Spleen (tissue), 11 donors: ENCODE data around the gene ME3. TPM values are rescaled to one million over a fixed set of nuclear protein-coding genes. Genes with fewer than 3 reads are reported as not detected.

ENCODE experiments used
- DNase-seq: peaks from one replicate; pipeline ENCODE4 v3.0.0-alpha.2; 2020
- H3K27ac ChIP-seq, 8 donors: fragments of 200-600 bp; sonication (generic) in 7 of 8; 1 replicate in 4 of 8; 2 replicates in 4 of 8; pipeline versions ENCODE4 v1.5.0 to v1.8.0; 2016 to 2021; ENCODE audit warnings: inconsistent platforms in 4 of 8, mild to moderate bottlenecking in 4 of 8, moderate library complexity in 1 of 8
- H3K27me3 ChIP-seq, 7 donors: fragments of 200-600 bp; sonication (generic) in 6 of 7; replicated peaks in 1 of 7; 1 replicate in 4 of 7; 2 replicates in 3 of 7; pipeline versions ENCODE4 v1.5.0 to v1.8.0; 2016 to 2021; ENCODE audit warnings: inconsistent platforms in 3 of 7, mild to moderate bottlenecking in 1 of 7
- H3K36me3 ChIP-seq, 6 donors: fragments of 200-600 bp; sonication (generic) in 5 of 6; 1 replicate in 4 of 6; 2 replicates in 2 of 6; pipeline versions ENCODE4 v1.5.0 to v1.8.0; 2016 to 2021; ENCODE audit warnings: inconsistent platforms in 2 of 6
- H3K4me1 ChIP-seq, 6 donors: fragments of 200-600 bp; sonication (generic) in 5 of 6; 1 replicate in 3 of 6; 2 replicates in 3 of 6; pipeline versions ENCODE4 v1.5.0 to v1.8.0; 2016 to 2021; ENCODE audit warnings: inconsistent platforms in 3 of 6
- H3K4me3 ChIP-seq, 8 donors: fragments of 200-600 bp; sonication (generic) in 7 of 8; 1 replicate in 4 of 8; 2 replicates in 4 of 8; pipeline versions ENCODE4 v1.5.0 to v1.8.0; 2016 to 2021; ENCODE audit warnings: inconsistent platforms in 4 of 8, mild to moderate bottlenecking in 4 of 8, moderate library complexity in 2 of 8
- H3K9me3 ChIP-seq, 8 donors: fragments of 200-600 bp; sonication (generic) in 7 of 8; 1 replicate in 4 of 8; 2 replicates in 4 of 8; pipeline versions ENCODE4 v1.5.0 to v1.8.0; 2016 to 2021; ENCODE audit warnings: inconsistent platforms in 4 of 8
- POLR2A ChIP-seq, 3 donors: fragments of 450-650 bp; IDR thresholded peaks; one replicate each; pipeline ENCODE4 v1.5.1; 2017; ENCODE audit warnings: antibody characterized with exemption in 3 of 3, mild to moderate bottlenecking in 1 of 3
- POLR2AphosphoS5 ChIP-seq, 3 donors: sonication (generic); formaldehyde crosslinking; IDR thresholded peaks; one replicate each; pipeline ENCODE4 v1.5.1; 2017; ENCODE audit warnings: antibody characterized with exemption in 3 of 3
- WGBS, 5 donors: extraction: QIAGEN DNeasy Blood & Tissue Kit in 3 of 5; methylation state at CpG; one replicate each; pipeline versions ENCODE4 v1.1.5 to v1.1.7; 2013 to 2018; 5-methylcytosine and 5-hydroxymethylcytosine counted together
- intact Hi-C: fragments of 100-400 bp; cut with DNase I; formaldehyde crosslinking; loops from one replicate; pipeline ENCODE4 v1.15.0; 2023; ENCODE audit warnings: low total_unique reads
- polyA plus RNA-seq, 3 donors: library from polyadenylated mRNA; stranded (reverse); fragments of 200-250 nt; gene quantifications; one replicate each; pipeline ENCODE4 v1.2.1, GENCODE V29; 2013
- total RNA-seq, 7 donors: library from RNA; depleted of rRNA in 3 of 7; stranded (reverse); fragments of >200 nt in 3 of 7; fragmentation: NEBNext Ultra II Directional in 4 of 7; extraction: Animal tissue kit (Norgen Biotek cat#: 25700) in 4 of 7; gene quantifications; one replicate each; pipeline versions ENCODE4 v1.1.0 to v1.2.1, GENCODE V29; 2016 to 2021
- TF ChIP-seq, protein P1 (sequence below), 11 experiments: fragments of 200-600 bp in 7 of 11; fragments of 450-650 bp in 4 of 11; sonication (generic) in 4 of 11; IDR thresholded peaks in 8 of 11; conservative IDR thresholded peaks in 3 of 11; 1 replicate in 7 of 11; 2 replicates in 4 of 11; pipeline versions ENCODE4 v1.4.0 to v1.8.0; 2016 to 2021; ENCODE audit warnings: antibody characterized with exemption in 11 of 11, inconsistent platforms in 4 of 11, mild to moderate bottlenecking in 1 of 11
- donor health status: healthy with polysubstance abuse.
- donor health status: DM: no; HTN: no; CAD: no; lungs with moderate emphysema.
- donor health status: DM: no; HTN: no; CAD: no.
- donor health status: Bipolar disorder and iron deficiency.
- donor health status: healthy.
- donor health status: DM: no; HTN: no; CAD: no.
- donor health status: DM: yes; HTN: yes; CAD: no.

ME3 gene
- total and polyA plus RNA-seq, 10 donors: 6.4 to 25.9 (median 18.3) TPM

GRCh38 chr11:86483940-86484794 lies 188.2 kb downstream of the ME3 start:
- no peak for TF ChIP-seq POLR2AphosphoS5 (IDR thresholded peaks at IDR 0.05)
- no peak for DNase-seq
- no peaks in the 10 kb centered on the region for H3K36me3 ChIP-seq
- H3K4me1 ChIP-seq: peaks cover 0 to 21% (median 11%) of the 10 kb centered on the region in 6 donors
- H3K9me3 ChIP-seq: no peaks in the 10 kb centered on the region
- H3K27me3 ChIP-seq: no peaks in the 10 kb centered on the region
- WGBS, 5 donors: 52 to 77% (median 70%) methylated on average over 7 of the region's 7 CpGs
- intact Hi-C loops: no loop called here
- no peak overlapping the region for H3K4me3 ChIP-seq
- H3K27ac ChIP-seq: peak overlapping the region in 7 of 8 donors; percentile 6 to 66 (median 47)

- intact Hi-C loops: no loop called here
- no peak for DNase-seq
- Histone ChIP-seq H3K9me3 (no peaks in the 10 kb centered on the region), H3K36me3 (no peaks in the 10 kb centered on the region), H3K4me1 (peaks cover 0 to 21% (median 11%) of the 10 kb centered on the region in 6 donors), H3K27me3 (no peaks in the 10 kb centered on the region), H3K4me3 (no peak overlapping the region), H3K27ac (peak overlapping the region in 4 of 8 donors; percentile 42 to 66 (median 56))
- no peak for TF ChIP-seq POLR2AphosphoS5 (IDR thresholded peaks at IDR 0.05)
- TF ChIP-seq, protein P1, sequence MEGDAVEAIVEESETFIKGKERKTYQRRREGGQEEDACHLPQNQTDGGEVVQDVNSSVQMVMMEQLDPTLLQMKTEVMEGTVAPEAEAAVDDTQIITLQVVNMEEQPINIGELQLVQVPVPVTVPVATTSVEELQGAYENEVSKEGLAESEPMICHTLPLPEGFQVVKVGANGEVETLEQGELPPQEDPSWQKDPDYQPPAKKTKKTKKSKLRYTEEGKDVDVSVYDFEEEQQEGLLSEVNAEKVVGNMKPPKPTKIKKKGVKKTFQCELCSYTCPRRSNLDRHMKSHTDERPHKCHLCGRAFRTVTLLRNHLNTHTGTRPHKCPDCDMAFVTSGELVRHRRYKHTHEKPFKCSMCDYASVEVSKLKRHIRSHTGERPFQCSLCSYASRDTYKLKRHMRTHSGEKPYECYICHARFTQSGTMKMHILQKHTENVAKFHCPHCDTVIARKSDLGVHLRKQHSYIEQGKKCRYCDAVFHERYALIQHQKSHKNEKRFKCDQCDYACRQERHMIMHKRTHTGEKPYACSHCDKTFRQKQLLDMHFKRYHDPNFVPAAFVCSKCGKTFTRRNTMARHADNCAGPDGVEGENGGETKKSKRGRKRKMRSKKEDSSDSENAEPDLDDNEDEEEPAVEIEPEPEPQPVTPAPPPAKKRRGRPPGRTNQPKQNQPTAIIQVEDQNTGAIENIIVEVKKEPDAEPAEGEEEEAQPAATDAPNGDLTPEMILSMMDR (IDR thresholded peaks at IDR 0.05 in 8 of 11, conservative IDR thresholded peaks at IDR 0.05 in 3 of 11): no peak
- TF ChIP-seq POLR2A (IDR thresholded peaks at IDR 0.05): no peak
- 82 to 89% (median 84%) methylated on average over 3 of the region's 3 CpGs for WGBS, 5 donors
These were observed 188.8 kb downstream of the ME3 start for GRCh38 chr11:86483610-86483939.

DNA sequence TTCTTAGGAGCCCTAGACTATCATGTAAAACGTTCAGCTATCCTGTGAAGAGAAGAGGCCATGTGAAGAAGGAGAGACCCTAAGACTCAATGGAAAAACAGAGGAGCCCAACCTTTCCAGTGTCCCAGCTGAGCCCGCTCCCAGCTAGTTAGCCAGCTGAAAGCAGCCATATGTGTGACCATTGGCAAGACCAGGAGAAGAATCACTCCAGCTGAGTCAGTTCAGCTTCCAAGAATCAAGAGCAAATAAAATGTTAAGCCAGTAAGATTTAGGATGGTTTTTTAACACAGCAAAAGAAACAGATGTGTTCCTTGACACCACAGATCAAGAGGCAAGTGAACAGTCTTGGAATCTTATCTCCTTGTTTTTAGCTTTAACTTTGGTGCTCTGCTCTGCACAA lies 189.7 kb downstream of the ME3 start:
- H3K27ac ChIP-seq: no peak overlapping the region
- no peaks in the 10 kb centered on the region for H3K36me3 ChIP-seq
- no peak overlapping the region for H3K4me3 ChIP-seq
- 67 to 91% (median 83%) methylated on average over 2 of the region's 2 CpGs for WGBS, 5 donors
- DNase-seq: no peak
- H3K27me3 ChIP-seq: no peaks in the 10 kb centered on the region
- TF ChIP-seq, protein P1 (IDR thresholded peaks at IDR 0.05 in 8 of 11, conservative IDR thresholded peaks at IDR 0.05 in 3 of 11): no peak
- TF ChIP-seq POLR2AphosphoS5 (IDR thresholded peaks at IDR 0.05) (no peak), POLR2A (IDR thresholded peaks at IDR 0.05) (no peak)
- H3K4me1 ChIP-seq: peaks cover 3 to 25% (median 11%) of the 10 kb centered on the region in 6 donors
- intact Hi-C loops: no loop called here
- no peaks in the 10 kb centered on the region for H3K9me3 ChIP-seq

- no peaks in the 10 kb centered on the region for H3K27me3 ChIP-seq
- WGBS, 5 donors: 78 to 93% (median 81%) methylated on average over 1 of the region's 1 CpG
- no peak overlapping the region for H3K4me3 ChIP-seq
- no peaks in the 10 kb centered on the region for H3K9me3 ChIP-seq
- peaks cover 14 to 38% (median 17%) of the 10 kb centered on the region in 6 donors for H3K4me1 ChIP-seq
- DNase-seq: no peak
- TF ChIP-seq, protein P1 (IDR thresholded peaks at IDR 0.05 in 8 of 11, conservative IDR thresholded peaks at IDR 0.05 in 3 of 11): no peak
- no peak for TF ChIP-seq POLR2AphosphoS5 (IDR thresholded peaks at IDR 0.05)
- TF ChIP-seq POLR2A (IDR thresholded peaks at IDR 0.05): no peak
- H3K27ac ChIP-seq: no peak overlapping the region
- H3K36me3 ChIP-seq: no peaks in the 10 kb centered on the region
- intact Hi-C loops: no loop called here
These were observed 191.0 kb downstream of the ME3 start for GRCh38 chr11:86481399-86481798.
